Left renal pelvis (tissue), 4 donors: ENCODE results near the gene GFI1B. TPM values are rescaled to one million over a fixed set of nuclear protein-coding genes. Genes with fewer than 3 reads are reported as not detected.

Experiments
- polyA plus RNA-seq, 4 donors: library from polyadenylated mRNA; unstranded; fragments of 120-200 nt; gene quantifications; one replicate each; pipeline ENCODE4 v1.2.1, GENCODE V29; 2013; ENCODE audit not compliant: insufficient read length in 4 of 4

GFI1B gene
- polyA plus RNA-seq, 4 donors: 0.39 to 1.3 (median 0.70) TPM

Other genes with a start within 250 kb of the GFI1B start
- gene AK8, start 100.4 kb upstream of the GFI1B start, polyA plus RNA-seq: 1 to 10 TPM; 2.0 to 3.9 (median 3.8) TPM
- gene SPACA9, start 99.8 kb upstream of the GFI1B start, polyA plus RNA-seq: 10 to 100 TPM in 1 of 4 donors, 1 to 10 TPM in 3; 6.2 to 10.5 (median 8.6) TPM
- 10 to 100 TPM; 38.2 to 59.5 (median 45.5) TPM for gene TSC1, start 34.1 kb upstream of the GFI1B start, polyA plus RNA-seq
- gene GTF3C5, start 52.3 kb downstream of the GFI1B start, polyA plus RNA-seq: 10 to 100 TPM; 53.2 to 79.9 (median 64.2) TPM
- gene CEL, start 83.3 kb downstream of the GFI1B start, polyA plus RNA-seq: 1 to 10 TPM; 2.0 to 5.6 (median 4.8) TPM
- gene RALGDS, start 142.5 kb downstream of the GFI1B start, polyA plus RNA-seq: 10 to 100 TPM; 28.5 to 39.6 (median 33.9) TPM
- gene GBGT1, start 185.2 kb downstream of the GFI1B start, polyA plus RNA-seq: 1 to 10 TPM; 1.8 to 4.7 (median 2.4) TPM
- under 1 TPM in 2 of 4 donors, not detected in 2; 0.29 to 0.32 TPM for gene OBP2B, start 230.6 kb downstream of the GFI1B start, polyA plus RNA-seq